HG03135 (cell line): Measurements from ENCODE around the gene CHRNB4.

Experiments
- ATAC-seq: cut with Tn5 transposase; IDR thresholded peaks from one replicate; pipeline ENCODE4 v1.9.1; 2021; ENCODE audit warnings: mild to moderate bottlenecking, moderate library complexity; ENCODE audit not compliant: unreplicated experiment

Gene CHRNB4

DNA sequence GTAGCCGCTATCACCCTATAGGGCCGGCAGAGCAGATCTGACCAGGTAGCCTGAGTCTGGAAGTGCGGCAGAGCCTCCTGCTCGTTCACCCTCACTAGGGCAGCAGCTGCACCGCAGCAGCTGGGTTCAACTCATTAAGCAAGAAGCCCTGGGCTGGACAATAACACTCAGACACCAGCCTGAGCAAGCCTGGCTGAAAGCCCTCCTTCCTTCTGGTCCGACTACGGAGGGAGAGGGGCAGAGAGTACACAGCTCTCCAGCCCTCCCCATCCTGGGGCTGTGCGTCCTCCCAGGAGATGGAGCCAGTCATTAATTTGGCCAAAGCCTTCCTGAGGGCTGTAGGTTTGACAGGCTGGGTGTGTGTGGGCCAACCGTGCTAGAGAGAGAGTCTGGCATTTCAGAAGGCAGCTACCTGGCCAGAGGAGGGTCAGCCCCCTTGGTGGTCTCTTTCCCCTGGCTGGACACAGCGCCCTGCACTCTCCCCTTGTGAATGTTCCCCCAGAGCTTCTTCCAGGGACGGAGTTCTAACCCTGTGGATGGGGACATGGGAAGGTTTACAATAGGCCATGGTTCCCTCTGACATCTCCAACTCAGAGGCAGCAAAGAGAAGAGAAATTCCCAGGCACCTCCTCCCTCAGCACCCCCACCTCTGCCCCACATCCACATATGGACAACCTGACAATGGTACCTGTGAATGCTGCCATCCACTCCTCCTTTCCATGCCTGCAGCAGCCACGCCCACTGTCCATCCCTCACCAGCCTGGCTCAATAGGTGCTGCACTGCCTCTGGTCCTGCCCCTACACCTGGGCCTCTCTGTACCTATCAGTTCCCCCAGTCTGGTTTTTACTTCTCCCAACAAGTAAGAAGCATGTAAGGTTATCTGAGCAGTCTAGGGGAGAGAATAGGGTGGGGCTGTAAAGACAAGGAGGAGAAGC lies 6.5 kb downstream of the CHRNB4 start:
- ATAC-seq: no peak

DNA sequence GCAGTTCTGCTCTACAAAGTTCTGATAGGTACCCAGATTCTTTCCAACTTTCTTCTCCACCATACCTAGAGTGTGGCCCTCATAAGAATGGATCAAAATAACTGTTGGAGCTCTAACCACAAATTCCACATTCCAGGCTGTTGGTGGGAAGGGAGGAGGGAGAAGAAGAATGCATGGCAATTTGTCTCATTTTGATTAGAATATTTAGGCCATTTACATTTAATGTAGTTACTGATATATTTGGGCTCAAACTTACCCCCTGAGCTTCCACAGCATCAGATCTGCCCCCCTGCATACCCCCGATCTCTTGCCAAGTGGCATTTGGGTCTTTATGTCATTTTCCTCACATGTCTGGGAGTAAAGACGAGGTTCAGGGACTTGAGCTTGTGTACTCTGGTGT lies 7.7 kb downstream of the CHRNB4 start:
- no peak for ATAC-seq

DNA sequence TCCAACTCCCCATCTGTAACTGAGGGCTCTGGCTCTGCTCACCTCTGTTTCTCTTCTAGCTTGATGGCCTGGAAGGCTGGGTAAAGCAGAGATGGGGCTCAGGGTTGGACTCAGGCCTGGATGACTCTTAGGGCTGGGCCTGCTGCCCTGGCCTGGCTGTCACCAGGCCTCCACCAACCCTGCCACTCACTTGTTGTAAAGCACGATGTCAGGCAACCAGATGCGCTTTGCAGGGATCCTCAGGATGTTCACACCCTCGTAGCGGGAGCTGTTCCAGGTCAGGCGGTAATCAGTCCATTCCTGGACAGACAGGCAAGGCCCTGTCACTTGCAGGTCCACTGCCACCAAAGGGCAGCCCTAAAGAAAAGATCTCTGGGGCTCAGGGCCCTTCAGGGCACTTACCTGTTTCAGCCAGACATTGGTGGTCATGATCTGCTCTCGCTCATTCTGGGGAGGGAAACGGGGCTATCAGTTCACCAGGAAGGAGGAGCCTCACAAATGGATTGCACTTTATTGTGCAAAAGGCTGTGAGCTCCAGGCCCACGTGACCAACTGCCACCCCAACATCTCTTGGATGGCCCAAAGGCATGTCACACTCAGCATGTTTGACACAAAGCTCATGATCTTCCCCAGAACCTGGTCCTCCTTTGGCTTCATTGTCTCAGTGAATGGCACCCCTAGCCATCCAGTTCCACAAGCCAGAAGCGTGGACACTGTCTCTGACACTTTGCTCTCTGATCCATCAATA lies 9.9 kb downstream of the CHRNB4 start:
- no peak for ATAC-seq

DNA sequence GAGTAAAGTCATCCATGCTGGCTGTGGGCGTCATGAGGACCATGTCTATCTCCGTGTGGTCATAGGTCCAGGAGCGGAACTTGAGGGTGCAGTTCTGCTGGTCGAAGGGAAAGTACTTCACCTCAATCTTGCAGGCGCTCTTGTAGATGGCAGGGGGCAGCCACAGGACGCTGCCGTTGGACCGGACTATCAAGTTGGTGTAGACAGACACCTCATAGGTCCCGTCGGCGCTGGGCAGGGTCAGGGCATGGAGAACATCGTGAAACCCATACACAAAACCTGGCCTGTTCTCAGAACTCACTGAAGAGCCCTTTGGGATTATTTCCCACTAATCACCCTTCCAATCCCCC lies 11.3 kb downstream of the CHRNB4 start:
- ATAC-seq: no peak

GRCh38 chr15:78629031-78629715 lies 11.8 kb downstream of the CHRNB4 start:
- ATAC-seq: no peak

DNA sequence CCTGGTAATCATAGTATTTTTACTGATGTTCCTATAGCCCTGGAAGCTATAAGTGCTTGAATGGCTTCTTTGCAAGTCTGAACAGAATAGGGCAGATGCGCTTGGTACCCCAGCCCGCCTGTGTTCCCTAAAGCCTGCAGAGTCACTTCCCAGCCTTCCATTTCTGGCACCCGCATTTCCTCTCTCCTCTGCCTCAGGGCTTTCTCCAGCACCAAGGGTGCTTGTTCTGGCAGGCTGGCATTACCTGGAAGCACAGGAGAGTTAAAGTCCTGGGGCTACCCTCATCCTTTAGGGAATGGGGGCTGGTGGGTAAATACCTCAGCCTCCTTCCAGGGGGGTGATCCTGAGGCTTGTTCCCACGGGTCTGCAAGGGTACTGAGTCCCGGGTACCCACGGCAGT lies 12.8 kb downstream of the CHRNB4 start:
- ATAC-seq: no peak

- ATAC-seq: no peak
These were observed 13.7 kb downstream of the CHRNB4 start for GRCh38 chr15:78627348-78627747.

DNA sequence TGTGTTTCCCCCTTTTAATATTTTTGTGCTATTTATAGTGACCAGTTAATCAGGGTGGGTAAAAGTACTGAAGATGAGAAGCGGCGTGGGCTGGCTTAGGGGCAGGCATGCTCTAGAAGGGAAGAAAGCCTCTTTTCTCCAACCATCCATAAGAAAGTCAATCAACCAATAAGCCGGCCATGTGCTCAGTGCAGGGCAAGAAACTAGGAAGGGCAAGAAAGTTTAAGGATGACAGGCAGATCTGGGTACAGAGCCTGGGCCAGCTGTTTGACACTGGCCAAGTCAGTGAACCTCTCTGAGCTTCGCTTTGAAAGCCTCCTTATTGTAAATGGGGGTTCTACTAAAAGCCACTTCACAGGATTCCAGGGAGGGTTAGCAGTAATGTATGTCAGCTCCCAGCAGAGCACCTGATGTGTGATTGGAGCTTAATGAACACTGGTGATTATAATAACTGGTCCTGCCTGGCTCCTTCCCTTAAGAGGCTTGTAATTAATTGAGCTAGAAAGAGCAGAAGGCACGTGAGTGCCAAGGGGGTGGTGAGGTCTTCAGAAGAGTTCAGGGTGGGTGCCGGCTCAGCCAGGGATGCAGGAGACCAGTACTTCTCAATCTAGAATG lies 14.5 kb downstream of the CHRNB4 start:
- no peak for ATAC-seq

- ATAC-seq: no peak
These were observed 15.3 kb downstream of the CHRNB4 start for GRCh38 chr15:78625606-78626280.

- ATAC-seq: no peak
These were observed 16.1 kb downstream of the CHRNB4 start for GRCh38 chr15:78624651-78625590.

- ATAC-seq: no peak
These were observed 17.1 kb downstream of the CHRNB4 start for GRCh38 chr15:78623786-78624497.

DNA sequence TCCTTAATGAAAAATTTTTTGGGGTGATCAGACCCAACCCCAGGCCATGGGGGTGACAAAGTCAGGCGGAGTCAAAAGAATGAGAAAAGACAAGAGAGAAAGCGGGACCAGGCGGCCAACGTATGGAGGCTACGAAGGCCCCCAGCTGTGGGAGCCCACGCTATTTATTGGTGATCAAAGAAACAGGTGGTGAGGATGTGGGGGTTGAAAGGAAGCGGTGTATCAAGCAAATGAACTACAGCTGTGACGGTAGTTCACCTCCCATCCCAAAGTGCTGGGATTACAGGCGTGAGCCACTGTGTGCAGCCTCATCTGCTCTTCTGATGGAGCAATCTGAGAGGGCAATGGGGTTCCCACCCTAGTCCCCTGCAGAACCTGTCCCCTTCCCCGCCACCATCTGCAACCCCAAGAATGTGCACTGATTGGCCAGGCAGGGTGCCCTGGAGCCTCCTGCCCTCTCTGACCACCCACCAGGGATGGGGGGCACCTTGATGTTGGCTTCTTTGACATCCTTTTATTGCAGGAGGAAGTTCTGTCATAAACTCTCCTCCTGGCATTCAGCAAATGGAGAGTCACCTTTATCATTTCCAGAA lies 19.1 kb downstream of the CHRNB4 start:
- ATAC-seq: no peak

GRCh38 chr15:78620527-78621421 lies 20.2 kb downstream of the CHRNB4 start, which contains the start of gene CHRNA3:
TSS of gene CHRNA3 (minus strand) at chr15:78620996. CDS start at chr15:78620794, 202 bp downstream.
- ATAC-seq: no peak

DNA sequence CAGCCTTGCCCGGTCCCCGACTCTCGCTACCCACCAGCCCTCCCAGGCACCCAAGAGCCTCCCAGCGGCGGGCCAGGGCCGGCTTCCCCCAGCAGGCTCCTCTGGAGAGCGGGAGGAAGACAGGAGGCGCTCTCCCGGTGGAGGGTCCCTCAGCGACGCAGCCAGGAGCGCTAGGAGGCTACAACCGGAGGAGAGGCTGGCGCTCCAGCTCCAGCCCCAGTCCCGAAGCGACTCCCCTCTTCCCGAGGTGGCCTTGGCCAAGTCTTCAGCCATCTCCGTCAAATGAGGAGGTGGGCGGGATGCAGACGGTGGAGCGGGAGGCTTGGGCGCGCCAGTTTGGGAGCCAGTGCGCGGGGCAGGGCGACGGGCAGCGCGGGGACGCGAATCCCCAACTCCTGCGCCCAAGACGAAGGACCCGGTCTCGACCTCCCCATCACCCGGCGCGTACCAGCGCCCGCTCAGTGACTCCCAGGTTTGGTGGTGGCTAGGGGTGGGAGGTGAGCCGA lies 20.9 kb downstream of the CHRNB4 start:
- no peak for ATAC-seq

GRCh38 chr15:78619022-78619950 lies 21.7 kb downstream of the CHRNB4 start:
- no peak for ATAC-seq

- ATAC-seq: no peak
These were observed 22.5 kb downstream of the CHRNB4 start for GRCh38 chr15:78618490-78618934.
